IPS-18c (cell line): ENCODE results near the gene DCP2.
"Not testable (repeated sequence)": the region's sequence is repeated elsewhere in the genome, so short reads cannot be mapped to it uniquely, and the experiment has no call there.

Experiments
- H3K4me3 ChIP-seq: 2 replicates; pipeline ENCODE4 v1.7.0; 2013; ENCODE audit warnings: low read depth, mild to moderate bottlenecking, low read length, moderate library complexity; ENCODE audit not compliant: insufficient read depth
- H3K9me3 ChIP-seq: one replicate; pipeline ENCODE4 v1.6.1; 2013; ENCODE audit warnings: mild to moderate bottlenecking, low read length, moderate library complexity; ENCODE audit not compliant: control insufficient read depth, insufficient read depth

The DCP2 gene

DNA sequence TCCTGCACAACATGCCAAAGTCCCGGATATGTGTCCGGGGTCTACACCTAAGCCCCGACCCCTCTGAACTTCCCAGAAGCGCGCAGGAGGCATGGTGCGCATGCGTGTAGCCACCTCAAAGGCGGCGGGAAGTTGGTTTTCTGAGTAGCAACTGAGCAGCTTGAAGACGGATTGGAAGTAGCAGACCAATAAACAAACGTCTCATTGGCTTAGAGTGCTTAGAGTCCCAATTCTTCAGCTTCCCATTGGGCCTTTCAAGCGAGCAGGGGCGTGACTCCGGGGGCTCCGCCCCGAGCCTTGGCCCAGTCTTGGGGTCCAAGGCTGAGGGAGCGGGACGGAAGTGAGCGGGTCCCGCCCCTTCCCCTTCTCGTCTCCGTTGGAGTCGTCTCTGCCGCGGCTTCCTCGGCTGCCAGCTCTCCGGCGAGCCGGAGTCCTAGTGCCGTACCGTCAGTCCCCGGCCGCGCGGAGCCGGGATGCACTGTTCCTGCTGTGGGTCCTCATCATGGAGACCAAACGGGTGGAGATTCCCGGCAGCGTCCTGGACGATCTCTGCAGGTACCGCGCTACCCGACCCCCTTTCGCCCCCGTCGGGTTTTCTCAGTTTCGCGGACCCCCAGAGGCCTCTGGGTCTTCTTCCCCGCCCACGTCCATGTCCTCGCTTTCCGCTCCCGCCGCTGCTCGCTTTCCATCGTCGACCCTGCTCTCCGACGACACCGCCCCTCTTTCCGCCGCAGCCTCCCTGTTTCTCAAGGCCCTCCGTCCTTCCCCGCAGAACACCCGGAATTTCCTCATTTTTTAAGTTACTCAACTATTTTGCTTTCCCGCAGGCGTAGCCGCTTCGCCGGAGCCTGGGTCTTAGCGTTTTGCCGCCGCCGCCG is at the start of gene DCP2:
DCP2 (plus strand) TSS at position 367 of the 878 bp plus-strand sequence; CDS start at position 503, 136 bp downstream.
- H3K4me3 ChIP-seq = peak within 1 kb of the TSS; percentile 96
- no peaks in the 10 kb centered on the region for H3K9me3 ChIP-seq

DNA sequence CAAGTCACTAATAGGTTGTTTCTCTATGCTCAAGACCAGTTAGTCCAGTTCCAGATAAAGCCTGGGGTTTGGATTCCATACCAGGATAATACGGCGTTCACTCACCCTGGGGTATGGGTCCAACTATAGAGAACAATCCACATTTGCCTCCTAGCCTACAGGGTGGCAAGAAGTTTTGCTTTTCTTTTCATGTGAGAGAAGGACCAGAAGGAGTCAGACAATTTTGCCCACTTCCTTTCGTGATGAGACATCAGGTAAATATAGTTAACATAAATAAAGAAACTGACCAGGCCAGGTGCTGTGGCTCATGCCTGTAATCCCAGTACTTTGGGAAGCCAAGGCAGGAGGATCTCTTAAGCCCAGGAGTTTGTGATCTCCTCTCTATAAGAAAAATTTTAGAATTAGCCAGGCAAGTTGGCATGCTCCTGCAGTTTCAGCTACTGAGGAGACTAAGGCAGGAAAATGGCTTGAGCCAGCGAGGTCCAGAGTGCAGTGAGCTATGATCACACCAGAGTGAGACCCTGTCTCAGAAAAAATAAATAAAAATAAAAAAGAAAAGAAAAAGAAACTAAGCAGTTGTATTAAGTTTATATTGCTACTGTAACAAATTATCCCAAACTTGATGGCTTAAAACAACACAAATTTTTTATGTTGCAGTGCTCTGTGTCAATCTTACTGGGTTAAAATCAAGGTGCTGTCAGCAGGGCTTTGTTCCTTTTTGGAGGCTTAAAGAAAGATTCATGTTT is 47.1 kb upstream of the DCP2 start:
- H3K9me3 ChIP-seq = no peaks in the 10 kb centered on the region
- no peak overlapping the region for H3K4me3 ChIP-seq

DNA sequence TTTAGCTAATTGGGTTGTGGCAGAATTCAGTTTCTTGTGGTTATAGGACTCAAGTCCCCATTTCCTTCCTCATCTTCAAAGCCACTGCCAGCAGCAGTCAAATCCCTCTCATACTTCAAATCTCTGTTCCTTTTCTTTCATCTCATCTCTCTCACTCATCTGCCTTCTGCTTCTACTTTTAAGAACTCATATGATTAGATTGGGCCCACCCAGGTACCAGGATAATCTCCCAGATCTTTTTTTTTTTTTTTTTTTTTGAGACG is 46.6 kb upstream of the DCP2 start:
- no peak overlapping the region for H3K4me3 ChIP-seq
- no peaks in the 10 kb centered on the region for H3K9me3 ChIP-seq

DNA sequence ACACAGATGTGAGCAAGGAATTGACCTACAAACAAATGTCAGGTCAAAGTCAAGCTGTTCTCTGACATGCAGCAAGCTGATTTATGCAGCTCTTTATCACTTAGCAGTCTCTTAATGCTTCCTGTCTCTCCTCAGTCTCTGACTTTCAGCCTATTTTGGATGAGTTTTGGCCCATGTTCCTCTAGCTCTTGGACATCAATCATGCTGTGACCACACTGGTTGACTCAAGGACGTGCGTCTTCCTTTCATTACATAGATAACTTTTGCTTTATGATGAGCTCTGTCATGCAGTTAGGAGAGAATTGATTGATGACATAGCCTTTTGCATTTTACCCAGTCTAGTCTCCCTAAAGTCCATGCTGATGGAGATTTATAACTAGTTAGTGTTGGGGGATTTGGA is 45.1 kb upstream of the DCP2 start:
- Histone ChIP-seq H3K9me3 (no peaks in the 10 kb centered on the region), H3K4me3 (no peak overlapping the region)

DNA sequence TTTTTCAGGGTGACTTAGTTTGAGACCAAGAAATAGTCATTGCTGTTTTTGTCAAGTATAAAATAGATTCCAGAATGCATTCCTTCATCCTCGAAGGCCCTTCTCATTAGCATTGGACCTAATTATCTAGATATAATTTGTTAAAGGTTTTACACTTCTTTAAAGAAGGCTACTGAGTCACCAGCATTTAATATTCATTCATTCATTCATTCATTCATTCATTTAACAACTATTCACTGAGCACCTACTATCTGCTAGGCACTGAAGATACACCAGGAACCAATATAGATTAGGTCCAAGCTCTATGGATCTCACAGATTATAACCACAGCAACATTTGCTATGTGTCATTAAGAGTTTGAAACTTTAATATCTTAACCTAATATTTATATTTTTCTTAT is 43.5 kb upstream of the DCP2 start:
- Histone ChIP-seq H3K4me3 (no peak overlapping the region), H3K9me3 (no peaks in the 10 kb centered on the region)

DNA sequence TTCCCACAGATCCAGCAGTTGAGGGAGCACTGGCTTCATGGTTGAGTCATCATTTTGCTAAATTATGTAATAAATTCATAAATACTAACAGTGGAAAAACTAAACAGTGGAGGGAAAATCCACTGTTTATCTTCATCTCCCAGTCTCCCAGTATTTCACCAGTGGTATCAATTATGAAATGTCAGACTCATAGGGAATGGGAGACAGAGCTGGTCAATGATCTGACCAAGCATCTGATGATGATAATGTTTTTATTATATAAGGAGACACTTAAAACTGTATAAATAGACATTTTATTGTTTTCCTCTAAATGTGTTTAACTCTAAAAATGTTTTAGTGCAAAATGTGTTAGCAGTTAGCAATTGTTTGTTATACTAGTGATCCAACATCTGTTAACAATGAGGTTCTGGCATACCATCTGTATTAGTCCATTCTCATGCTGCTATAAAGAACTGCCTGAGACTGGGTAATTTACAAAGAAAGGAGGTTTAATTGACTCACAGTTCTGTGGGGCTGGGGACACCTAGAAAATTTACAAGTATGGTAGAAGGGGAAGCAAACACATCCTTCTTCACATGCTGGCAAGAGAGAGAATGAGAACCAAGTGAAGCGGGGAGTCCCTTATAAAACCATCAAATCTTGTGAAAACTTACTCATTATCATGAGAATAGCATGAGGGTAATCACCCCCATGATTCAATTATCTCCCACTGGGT is 42.8 kb upstream of the DCP2 start:
- Histone ChIP-seq H3K4me3 (no peak overlapping the region), H3K9me3 (no peaks in the 10 kb centered on the region)

DNA sequence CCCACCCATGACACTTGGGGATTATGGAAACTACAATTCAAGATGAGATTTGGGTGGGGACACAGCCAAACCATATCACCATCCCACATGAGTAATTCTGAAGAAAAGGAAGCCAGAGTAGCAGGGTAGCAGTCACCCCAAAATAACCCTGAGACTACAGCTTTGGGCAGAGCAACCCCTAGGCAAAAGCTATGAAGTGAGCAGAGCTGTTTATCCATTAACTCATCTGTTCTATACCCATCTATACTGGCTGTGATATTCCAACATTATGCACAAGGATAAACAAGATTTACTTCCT is 42.3 kb upstream of the DCP2 start:
- Histone ChIP-seq H3K4me3 (no peak overlapping the region), H3K9me3 (no peaks in the 10 kb centered on the region)

DNA sequence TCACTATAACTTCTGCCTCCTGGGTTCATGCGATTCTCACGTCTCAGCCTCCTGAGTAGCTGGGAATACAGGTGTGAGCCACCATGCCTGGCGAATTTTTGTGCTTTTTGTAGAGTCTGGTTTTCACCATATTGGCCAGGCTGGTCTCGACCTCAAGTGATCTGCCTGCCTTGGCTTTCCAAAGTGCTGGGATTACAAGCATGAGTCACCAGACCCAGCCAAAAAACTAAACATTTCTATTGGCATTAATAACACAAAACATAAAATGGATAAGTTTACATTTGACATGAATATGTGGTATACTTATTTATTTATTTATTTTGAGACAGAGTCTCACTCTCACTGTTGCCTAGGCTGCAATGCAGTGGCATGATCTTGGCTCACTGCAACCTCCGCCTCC is 40.9 kb upstream of the DCP2 start:
- H3K4me3 ChIP-seq = no peak overlapping the region
- H3K9me3 ChIP-seq = no peaks in the 10 kb centered on the region

DNA sequence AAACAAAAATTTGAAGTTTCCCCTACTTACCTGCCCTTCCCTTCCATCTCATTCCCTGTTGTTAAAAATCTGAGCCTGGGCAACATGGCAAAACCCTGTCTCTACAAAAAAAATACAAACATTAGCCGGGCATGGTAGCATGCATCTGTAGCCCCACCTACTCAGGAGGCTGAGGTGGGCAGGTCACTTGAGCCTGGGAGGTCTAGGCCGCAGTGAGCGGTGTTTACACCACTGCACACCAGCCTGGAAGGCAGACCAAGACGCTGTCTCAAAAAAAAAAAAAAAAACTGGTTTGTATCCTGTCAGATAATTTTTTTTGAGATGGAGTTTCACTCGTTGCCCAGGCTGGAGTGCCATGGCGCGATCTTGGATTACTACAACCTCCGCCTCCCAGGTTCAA is 38.3 kb upstream of the DCP2 start:
- H3K9me3 ChIP-seq = no peaks in the 10 kb centered on the region
- H3K4me3 ChIP-seq = no peak overlapping the region

DNA sequence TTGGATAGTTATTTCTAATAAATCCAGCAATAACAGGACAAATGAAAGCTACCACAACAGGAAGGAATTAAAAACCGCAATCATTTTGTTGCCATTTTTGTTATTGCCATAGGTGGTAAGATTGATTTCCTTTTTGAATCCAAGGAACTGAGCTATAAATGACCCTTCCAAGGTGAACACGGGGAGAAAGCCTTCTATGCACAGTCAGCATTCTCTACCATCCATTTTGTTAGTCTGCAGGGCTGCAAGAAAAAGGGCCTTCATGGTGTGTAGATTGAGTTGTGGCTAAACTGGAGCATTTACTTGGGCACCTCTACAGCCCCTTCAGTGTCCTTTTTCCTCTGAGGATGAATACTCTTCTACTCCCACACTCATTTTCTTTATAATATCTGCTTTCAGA is 35.9 kb upstream of the DCP2 start:
- no peaks in the 10 kb centered on the region for H3K9me3 ChIP-seq
- no peak overlapping the region for H3K4me3 ChIP-seq

DNA sequence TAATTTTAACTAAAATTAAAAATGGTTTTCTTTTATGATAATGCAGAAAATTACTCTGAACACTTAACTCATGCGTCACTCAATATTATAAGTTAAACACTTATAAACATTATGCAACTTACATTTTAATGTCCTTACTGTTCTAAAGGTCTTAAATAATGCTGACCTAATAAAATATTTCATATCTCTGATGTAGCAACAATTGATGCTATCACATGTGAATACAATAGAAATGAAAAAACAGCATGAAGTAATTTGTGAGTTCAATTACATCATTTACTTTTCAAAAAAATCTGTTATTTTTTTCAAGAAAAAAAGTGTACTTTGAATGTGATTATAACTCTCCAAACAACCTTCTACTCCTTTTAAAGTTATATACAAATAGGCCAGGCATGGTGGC is 28.1 kb upstream of the DCP2 start:
- no peaks in the 10 kb centered on the region for H3K9me3 ChIP-seq
- H3K4me3 ChIP-seq = no peak overlapping the region

DNA sequence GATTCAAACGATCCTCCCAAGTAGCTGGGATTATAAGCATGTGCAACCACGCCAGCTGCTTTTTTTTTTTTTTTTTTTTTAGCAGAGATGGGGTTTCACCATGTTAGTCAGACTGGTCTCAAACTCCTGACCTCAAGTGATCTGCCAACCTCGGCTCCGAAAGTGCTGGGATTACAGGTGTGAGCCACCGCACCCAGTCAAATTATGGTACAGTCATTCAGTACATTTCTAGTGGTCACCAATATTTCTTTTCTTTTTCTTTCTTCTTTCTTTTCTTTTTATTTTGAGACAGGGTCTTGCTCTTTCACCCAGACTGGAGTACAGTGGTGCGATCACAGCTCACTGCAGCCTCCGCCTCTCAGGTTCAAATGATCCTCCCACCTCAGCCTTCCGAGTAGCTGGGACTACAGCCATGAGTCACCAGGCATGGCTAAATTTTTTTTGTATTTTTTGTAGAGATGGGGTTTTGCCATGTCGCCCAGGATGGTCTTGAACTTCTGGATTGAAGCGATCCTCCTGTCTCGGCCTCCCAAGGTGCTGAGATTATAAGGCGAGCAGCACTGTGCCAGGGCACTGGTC is 25.4 kb upstream of the DCP2 start:
- peaks cover 5% of the 10 kb centered on the region for H3K9me3 ChIP-seq

DNA sequence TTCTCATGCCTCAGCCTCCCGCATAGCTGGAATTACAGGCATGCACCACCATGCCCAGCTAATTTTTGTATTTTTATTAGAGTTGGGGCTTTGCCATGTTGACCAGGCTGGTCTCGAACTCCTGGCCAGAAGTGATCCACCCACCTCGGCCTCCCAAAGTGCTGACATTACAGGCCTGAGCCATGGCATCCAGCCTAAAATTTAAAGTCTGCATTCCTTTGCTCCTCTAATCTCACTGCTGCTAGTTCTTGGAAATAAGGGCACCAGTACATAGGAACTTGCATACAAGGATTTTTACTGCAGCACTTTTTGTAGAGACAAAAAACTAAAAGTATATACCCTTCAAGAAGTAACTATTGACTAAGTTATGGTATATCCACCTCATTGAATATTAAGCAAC is 20.0 kb upstream of the DCP2 start:
- Histone ChIP-seq H3K9me3 (peaks cover 5% of the 10 kb centered on the region), H3K4me3 (no peak overlapping the region)

More for the DNA sequence above, 25.4 kb upstream of the DCP2 start:
- no peak overlapping the region for H3K4me3 ChIP-seq

DNA sequence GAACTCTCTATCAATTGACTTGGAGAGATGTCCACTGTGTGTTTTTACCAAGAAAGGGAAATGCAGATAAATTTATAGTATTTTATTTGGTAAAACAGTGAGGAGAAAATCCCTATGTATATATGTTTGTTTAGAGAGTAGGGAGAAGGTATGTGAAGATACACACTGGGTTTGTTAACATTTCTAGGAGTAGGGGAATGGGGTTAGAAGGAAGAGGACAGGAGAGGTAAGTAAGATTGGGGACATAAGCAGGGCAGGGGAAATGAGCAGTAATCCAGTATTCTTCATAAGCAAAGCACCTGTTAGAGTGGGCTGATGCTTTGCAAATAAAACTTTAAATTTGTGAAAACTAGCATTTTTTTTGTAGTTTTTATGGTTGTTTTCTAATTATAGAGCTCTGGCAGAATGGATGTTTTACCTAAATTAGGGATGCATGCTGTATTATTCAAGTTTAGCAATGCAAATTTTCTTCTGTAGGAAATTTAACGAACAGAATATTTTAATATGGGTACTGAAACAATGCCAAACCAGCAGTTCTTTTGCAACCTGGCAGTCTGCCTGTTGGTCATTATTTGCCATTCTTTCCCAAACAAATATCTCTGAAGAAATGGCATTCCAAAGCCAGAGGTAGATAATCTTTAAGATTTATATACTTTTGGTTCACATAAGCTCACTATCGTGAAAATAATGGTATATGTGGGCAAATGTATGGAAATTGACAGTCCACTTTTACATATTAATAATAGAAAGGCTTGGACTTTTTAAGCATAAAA is 19.4 kb upstream of the DCP2 start:
- Histone ChIP-seq H3K4me3 (no peak overlapping the region), H3K9me3 (peaks cover 5% of the 10 kb centered on the region)

DNA sequence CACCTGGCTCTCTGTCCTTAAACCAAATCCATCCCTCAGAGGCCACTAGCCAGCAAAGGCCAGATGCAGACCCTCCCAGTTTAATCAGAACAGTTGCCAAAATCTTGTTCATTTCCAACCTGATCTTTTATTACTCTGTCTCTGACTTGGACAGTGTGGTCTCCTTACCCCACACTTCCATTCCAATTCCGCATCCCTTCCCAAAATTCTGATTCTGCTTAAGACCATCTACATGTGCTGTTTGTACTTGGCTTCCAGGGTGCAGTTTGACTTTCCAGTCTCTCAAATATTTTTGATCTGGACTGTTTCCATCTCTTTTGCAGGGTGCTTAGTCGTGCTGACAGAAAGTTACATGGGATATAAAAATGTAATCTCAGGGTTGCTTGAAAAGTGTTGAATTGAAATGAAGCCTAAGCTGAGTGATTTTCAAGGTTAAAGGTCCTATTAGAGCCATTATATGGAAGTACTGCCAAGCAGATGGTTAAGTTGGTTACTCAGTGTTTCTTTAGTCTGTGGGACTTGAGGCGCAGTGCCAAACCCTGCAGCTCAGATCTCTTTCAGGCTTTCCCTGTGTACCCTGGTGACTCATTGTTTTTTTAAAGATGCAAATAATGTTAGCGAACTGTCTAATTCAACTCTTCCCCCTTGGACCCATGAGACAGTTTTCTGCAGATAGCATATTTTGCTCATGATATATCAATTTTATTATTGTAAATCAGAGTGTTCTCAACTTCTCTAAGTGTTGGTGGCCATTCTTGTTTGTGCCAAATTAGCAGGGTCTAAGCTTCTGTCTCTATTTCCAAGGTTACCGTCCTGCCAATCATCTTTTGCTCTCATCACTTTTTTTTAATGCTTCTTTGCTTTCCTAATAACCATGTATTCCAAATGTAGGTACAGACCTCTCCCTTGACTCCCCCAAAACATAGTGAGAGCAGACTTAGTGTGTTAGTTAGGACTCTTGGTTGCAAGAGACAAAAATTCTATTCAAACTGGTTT is 18.2 kb upstream of the DCP2 start:
- H3K4me3 ChIP-seq = no peak overlapping the region

DNA sequence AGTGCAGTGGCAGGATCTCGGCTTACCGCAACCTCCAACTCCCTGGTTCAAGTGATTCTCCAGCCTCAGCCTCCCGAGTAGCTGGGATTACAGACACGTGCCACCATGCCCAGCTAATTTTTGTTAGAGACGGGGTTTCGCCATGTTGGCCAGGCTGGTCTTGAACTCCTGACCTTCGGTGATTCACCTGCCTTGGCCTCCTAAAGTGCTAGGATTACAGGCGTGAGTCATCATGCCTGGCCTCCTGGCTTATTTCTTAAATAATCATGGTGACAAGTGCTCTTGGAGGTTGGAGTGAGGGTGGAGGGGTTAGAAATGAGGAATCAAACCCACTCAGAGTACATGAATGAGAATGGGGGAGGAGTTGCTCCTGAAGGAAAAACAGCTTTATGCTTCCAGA is 16.7 kb upstream of the DCP2 start:
- not testable (repeated sequence) for H3K9me3 ChIP-seq, H3K4me3 ChIP-seq

More for the DNA sequence above, 18.2 kb upstream of the DCP2 start:
- H3K9me3 ChIP-seq = peaks cover 5% of the 10 kb centered on the region
